Peyer's patch (tissue), 4 donors: Measurements from ENCODE around the gene PHF2. TPM values are rescaled to one million over a fixed set of nuclear protein-coding genes. Genes with fewer than 3 reads are reported as not detected.

Source experiments
- DNase-seq, 3 donors: peaks; one replicate each; pipeline ENCODE4 v3.0.0-alpha.2; 2017 to 2019
- H3K27ac ChIP-seq, 4 donors: fragments of 200-600 bp; sonication (generic); one replicate each; pipeline ENCODE4 v1.5.1; 2016 to 2019
- H3K27me3 ChIP-seq, 2 donors: fragments of 200-600 bp; sonication (generic); one replicate each; pipeline ENCODE4 v1.5.1; 2019
- H3K36me3 ChIP-seq, 3 donors: fragments of 200-600 bp; sonication (generic); one replicate each; pipeline ENCODE4 v1.5.1; 2016 to 2019
- H3K4me1 ChIP-seq, 4 donors: fragments of 200-600 bp; sonication (generic); one replicate each; pipeline ENCODE4 v1.5.1; 2016 to 2019
- H3K4me3 ChIP-seq, 4 donors: fragments of 200-600 bp; sonication (generic); 1 replicate in 3 of 4; 2 replicates in 1 of 4; pipeline ENCODE4 v1.5.1; 2016 to 2019; ENCODE audit warnings: mild to moderate bottlenecking in 1 of 4
- H3K9me3 ChIP-seq, 4 donors: fragments of 200-600 bp; sonication (generic); one replicate each; pipeline ENCODE4 v1.5.1; 2016 to 2019; ENCODE audit warnings: mild to moderate bottlenecking in 1 of 4
- POLR2A ChIP-seq, 2 donors: fragments of 450-650 bp; IDR thresholded peaks; one replicate each; pipeline ENCODE4 v1.5.1; 2017; ENCODE audit warnings: antibody characterized with exemption in 2 of 2, mild to moderate bottlenecking in 2 of 2, moderate library complexity in 2 of 2
- total RNA-seq, 4 donors: library from RNA; depleted of rRNA; stranded (reverse); fragments of >200 nt; gene quantifications; one replicate each; pipeline ENCODE4 v1.1.0, GENCODE V29; 2016
- TF ChIP-seq, protein P1 (sequence below), 6 experiments: fragments of 450-650 bp in 4 of 6; fragments of 200-600 bp in 2 of 6; sonication (generic) in 1 of 6; IDR thresholded peaks; one replicate each; pipeline ENCODE4 v1.5.1; 2017 to 2019; ENCODE audit warnings: antibody characterized with exemption in 6 of 6, mild to moderate bottlenecking in 3 of 6, moderate library complexity in 1 of 6

The PHF2 gene
- total RNA-seq, 4 donors from 2014 or later: 12.3 to 26.4 (median 19.5) TPM

DNA sequence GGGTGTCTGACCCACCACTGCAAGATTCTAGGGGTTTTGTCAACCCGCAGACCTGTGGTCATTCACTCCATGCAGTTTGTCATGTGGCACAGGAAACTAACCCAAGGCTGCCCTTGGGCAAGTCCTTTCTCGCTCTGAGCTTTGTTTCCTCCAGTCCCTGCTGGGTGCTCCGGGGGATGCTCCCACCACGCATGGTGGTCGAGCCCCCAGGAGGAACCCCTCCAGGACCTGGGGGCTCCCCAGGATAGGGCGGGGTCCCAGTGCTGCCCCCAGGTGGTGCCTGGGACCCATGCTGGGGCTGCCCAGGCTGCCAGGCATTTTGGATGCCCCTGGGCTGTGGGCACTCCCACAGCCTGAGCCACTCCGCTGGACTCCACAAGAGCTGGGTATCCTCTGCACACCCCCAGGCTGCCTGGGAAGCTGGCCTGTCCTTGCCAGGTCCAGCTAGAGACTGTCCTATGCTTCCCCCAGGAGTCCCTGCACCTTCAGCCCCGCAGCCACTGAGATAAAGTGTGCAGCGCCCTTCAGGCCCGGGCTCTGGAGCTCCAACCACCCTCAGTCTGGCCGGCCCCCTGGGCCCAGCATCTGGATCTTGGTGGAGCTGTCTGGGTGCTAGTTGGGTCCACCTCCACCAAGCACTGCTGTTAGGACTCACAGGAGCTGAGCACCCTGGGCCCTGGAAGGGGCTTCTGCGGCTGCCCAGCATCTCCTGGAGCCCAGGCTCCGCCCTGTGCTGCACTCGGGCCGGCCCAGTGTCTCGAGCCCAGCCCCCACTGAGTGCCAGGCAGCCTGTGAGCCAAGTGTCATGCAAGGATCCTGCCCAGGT lies 104.3 kb downstream of the PHF2 start:
- no peak overlapping the region for H3K27ac ChIP-seq
- peak in 2 of 3 donors; percentile 39 to 41 for DNase-seq
- H3K4me1 ChIP-seq: no peaks in the 10 kb centered on the region
- H3K36me3 ChIP-seq: peaks cover 0 to 27% (median 0%) of the 10 kb centered on the region in 3 donors
- no peak overlapping the region for H3K4me3 ChIP-seq
- TF ChIP-seq POLR2A (IDR thresholded peaks at IDR 0.05): no peak
- TF ChIP-seq, protein P1, sequence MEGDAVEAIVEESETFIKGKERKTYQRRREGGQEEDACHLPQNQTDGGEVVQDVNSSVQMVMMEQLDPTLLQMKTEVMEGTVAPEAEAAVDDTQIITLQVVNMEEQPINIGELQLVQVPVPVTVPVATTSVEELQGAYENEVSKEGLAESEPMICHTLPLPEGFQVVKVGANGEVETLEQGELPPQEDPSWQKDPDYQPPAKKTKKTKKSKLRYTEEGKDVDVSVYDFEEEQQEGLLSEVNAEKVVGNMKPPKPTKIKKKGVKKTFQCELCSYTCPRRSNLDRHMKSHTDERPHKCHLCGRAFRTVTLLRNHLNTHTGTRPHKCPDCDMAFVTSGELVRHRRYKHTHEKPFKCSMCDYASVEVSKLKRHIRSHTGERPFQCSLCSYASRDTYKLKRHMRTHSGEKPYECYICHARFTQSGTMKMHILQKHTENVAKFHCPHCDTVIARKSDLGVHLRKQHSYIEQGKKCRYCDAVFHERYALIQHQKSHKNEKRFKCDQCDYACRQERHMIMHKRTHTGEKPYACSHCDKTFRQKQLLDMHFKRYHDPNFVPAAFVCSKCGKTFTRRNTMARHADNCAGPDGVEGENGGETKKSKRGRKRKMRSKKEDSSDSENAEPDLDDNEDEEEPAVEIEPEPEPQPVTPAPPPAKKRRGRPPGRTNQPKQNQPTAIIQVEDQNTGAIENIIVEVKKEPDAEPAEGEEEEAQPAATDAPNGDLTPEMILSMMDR (IDR thresholded peaks at IDR 0.05): no peak
- no peaks in the 10 kb centered on the region for H3K27me3 ChIP-seq
- no peaks in the 10 kb centered on the region for H3K9me3 ChIP-seq

DNA sequence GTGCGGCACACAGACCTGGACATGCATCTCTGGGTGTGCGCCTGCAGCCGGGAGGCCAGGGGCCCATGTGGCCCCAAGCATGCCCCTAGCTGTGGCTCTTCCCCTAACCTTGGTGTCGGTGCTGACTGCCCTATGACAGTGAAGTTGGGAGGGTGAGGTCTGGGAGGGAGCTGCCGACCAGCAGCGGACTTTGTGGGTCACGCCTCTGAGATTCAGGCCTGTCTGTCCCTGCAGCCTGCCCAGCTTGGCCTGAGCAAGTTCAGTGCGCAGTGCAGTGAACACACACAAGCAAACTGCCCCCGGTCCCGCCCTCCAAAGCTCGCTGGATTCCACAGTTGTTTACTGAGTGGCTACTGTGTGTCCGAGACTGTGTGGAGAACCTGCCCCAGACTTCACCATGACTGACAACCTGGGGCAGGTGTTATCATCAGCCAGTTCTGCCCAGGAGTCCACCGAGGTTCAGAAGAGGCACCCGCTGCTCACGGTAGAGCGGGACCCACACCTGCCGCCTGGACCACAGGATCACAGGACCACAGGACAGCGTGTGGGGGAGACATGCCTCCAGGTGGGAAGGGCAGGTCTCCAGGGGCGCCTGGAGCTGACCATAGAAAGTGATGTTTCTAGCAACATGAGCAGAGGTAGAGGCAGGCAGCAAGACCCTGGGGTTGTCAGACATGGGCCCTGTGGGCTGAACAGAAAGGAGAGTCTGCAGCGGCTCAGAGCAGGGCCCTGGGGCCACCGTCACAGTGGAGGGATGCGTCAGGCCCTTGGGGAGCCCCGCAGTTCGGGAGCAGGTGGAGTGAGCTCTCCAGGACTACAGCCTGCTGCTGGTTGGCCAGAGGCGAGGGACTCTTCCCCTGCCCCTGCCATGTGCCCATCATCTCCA lies 105.1 kb downstream of the PHF2 start:
- TF ChIP-seq, protein P1 (IDR thresholded peaks at IDR 0.05): no peak
- H3K27ac ChIP-seq: no peak overlapping the region
- no peak overlapping the region for H3K4me3 ChIP-seq

DNA sequence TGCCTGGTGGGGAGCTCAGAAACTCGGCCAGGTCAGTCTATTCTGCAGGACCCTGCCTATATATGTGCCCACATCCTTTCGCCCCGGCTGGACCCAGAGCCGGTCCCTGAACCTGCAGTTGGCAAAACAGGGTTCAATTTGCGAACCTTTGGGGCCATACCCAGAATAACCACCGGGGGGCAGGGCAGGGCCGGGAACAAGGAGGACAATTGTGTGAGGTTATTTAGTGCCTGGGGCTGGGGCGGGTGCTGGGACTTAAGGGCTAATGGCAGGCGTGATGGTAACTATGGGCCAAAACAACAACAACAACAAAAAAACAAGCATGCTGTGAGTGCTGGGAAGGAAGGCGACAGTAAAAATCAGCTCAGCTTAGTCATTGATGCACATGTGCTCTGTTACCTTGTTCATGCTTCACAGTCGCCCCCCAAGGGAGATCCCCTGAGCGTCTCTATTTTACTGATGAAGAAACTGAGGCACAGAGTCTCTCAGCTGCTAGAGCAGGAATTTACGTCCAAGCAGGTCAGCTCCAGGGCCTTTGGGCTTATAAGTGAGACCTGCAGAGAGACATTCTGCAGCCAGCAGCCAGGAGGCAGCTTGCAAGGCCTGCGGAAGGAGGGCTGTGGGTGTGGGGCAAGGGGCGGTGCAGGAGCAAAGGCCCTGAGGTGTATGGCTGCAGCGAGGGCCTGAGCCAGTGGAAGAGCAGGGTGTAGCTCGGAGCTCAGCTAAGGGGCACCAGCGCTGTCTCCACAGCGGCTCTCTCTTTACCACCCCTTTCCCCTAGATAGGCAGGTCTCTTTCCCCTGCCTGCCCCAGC lies 106.0 kb downstream of the PHF2 start:
- TF ChIP-seq, protein P1 (IDR thresholded peaks at IDR 0.05): peak in 5 of 6 experiments; percentile 29 to 81 (median 77)
- TF ChIP-seq POLR2A (IDR thresholded peaks at IDR 0.05): no peak
- DNase-seq: peak in 2 of 3 donors; percentile 75 to 80
- H3K27ac ChIP-seq: no peak overlapping the region
- H3K27me3 ChIP-seq: no peaks in the 10 kb centered on the region
- H3K9me3 ChIP-seq: no peaks in the 10 kb centered on the region
- H3K4me3 ChIP-seq: no peak overlapping the region
- H3K36me3 ChIP-seq: peaks cover 0 to 11% (median 0%) of the 10 kb centered on the region in 3 donors
- no peaks in the 10 kb centered on the region for H3K4me1 ChIP-seq

More for the DNA sequence above, 105.1 kb downstream of the PHF2 start:
- Histone ChIP-seq H3K27me3 (no peaks in the 10 kb centered on the region), H3K36me3 (peaks cover 0 to 19% (median 0%) of the 10 kb centered on the region in 3 donors), H3K9me3 (no peaks in the 10 kb centered on the region), H3K4me1 (no peaks in the 10 kb centered on the region)
- DNase-seq: peak in 2 of 3 donors; percentile 41 to 43

DNA sequence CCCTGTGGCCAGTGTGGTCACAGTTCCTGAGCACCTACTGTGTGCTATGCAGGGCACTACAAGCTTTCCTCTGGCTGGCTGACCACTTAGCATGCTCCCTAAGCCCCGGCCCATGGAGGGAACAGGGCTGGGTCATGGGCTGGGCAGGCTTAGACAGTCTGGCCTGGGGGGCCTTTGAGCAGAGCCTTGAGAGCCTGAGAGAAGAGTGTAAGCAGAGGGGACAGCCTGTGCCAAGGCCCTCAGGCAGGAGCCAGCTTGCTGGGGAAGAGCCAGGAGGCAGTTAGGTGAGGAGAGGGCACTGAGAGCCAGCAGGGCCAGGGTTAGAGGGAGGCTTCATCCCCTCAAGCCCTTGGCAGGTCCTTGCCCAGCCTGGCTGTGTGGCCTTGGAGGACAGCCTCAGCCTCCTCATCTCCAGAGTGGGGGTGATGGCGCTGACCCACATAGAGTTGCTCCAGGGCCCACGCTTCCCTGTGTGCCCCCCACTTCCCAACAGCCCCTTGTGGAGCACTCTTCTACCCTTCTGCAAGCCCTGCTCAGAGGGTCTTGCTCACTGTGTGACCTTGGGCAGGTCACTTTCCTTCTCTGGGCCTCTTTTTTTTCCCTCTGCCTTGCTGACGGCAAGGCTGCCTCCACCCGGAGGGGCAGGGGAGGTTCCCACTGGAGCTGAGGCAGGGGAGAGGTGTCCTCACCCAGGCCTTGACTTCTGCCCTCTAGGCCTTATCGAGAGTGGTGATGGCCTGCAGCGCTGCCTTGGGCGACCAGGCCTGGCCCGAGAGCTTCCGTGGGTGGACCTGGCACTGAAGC lies 107.1 kb downstream of the PHF2 start:
- Histone ChIP-seq H3K27ac (no peak overlapping the region), H3K9me3 (peaks cover 0 to 4% (median 0%) of the 10 kb centered on the region in 4 donors), H3K4me3 (no peak overlapping the region), H3K27me3 (no peaks in the 10 kb centered on the region), H3K36me3 (no peaks in the 10 kb centered on the region), H3K4me1 (no peaks in the 10 kb centered on the region)
- TF ChIP-seq, protein P1 (IDR thresholded peaks at IDR 0.05): no peak
- TF ChIP-seq POLR2A (IDR thresholded peaks at IDR 0.05): no peak
- DNase-seq: peak in 2 of 3 donors; percentile 19 to 34
